H9 (cell line): ENCODE measurements around the gene GPR137. TPM values are rescaled to one million over a fixed set of nuclear protein-coding genes. Genes with fewer than 3 reads are reported as not detected.

ENCODE experiments used
- DNase-seq: peaks from one replicate; pipeline ENCODE4 v3.0.0-alpha.2; 2017
- H2AFZ ChIP-seq: one replicate; pipeline ENCODE4 v1.6.1; 2013; ENCODE audit warnings: mild to moderate bottlenecking, low read length, control low read depth, moderate library complexity
- H2AK5ac ChIP-seq: 2 replicates; pipeline ENCODE4 v1.6.1; 2013; ENCODE audit warnings: low read length, control low read depth, mixed read lengths; ENCODE audit not compliant: insufficient read length
- H2BK120ac ChIP-seq: one replicate; pipeline ENCODE4 v1.6.1; 2013; ENCODE audit warnings: low read depth, mild to moderate bottlenecking, low read length, control low read depth, inconsistent platforms; ENCODE audit not compliant: poor library complexity, severe bottlenecking
- H2BK12ac ChIP-seq: 2 replicates; pipeline ENCODE4 v1.6.1; 2013; ENCODE audit warnings: low read length, control low read depth, mixed read lengths, low read depth; ENCODE audit not compliant: insufficient read length
- H2BK15ac ChIP-seq: 2 replicates; pipeline ENCODE4 v1.6.1; 2013; ENCODE audit warnings: low read depth, low read length, control low read depth
- H2BK20ac ChIP-seq: one replicate; pipeline ENCODE4 v1.6.1; 2013; ENCODE audit warnings: low read depth, mild to moderate bottlenecking, low read length, control low read depth, inconsistent platforms; ENCODE audit not compliant: poor library complexity, severe bottlenecking
- H2BK5ac ChIP-seq: 2 replicates; pipeline ENCODE4 v1.6.1; 2013; ENCODE audit warnings: low read length, control low read depth, mixed read lengths; ENCODE audit not compliant: insufficient read length
- H3K14ac ChIP-seq: 2 replicates; pipeline ENCODE4 v1.6.1; 2013; ENCODE audit warnings: low read length, control low read depth; ENCODE audit not compliant: insufficient read depth
- H3K18ac ChIP-seq: 2 replicates; pipeline ENCODE4 v1.6.1; 2013; ENCODE audit warnings: low read depth, mild to moderate bottlenecking, mixed read lengths, low read length, control low read depth; ENCODE audit not compliant: insufficient read length
- H3K23ac ChIP-seq: 2 replicates; pipeline ENCODE4 v1.6.1; 2013; ENCODE audit warnings: low read length, control low read depth, mixed read lengths, low read depth; ENCODE audit not compliant: insufficient read length
- H3K23me2 ChIP-seq: 2 replicates; pipeline ENCODE4 v1.6.1; 2013; ENCODE audit warnings: low read depth, mild to moderate bottlenecking, mixed read lengths, low read length, control low read depth; ENCODE audit not compliant: insufficient read length, poor library complexity, severe bottlenecking
- H3K27ac ChIP-seq: 2 replicates; pipeline ENCODE4 v1.5.1; 2013; ENCODE audit warnings: low read length, control low read depth, mixed read lengths, low read depth; ENCODE audit not compliant: insufficient read length
- H3K27me3 ChIP-seq: 2 replicates; pipeline ENCODE4 v1.6.1; 2013; ENCODE audit warnings: low read length, control low read depth, inconsistent platforms; ENCODE audit not compliant: insufficient read depth
- H3K4ac ChIP-seq: 2 replicates; pipeline ENCODE4 v1.6.1; 2013; ENCODE audit warnings: low read depth, mild to moderate bottlenecking, control low read depth, inconsistent platforms, low read length, moderate library complexity
- H3K4me1 ChIP-seq: 2 replicates; pipeline ENCODE4 v1.6.1; 2013; ENCODE audit warnings: low read length, control low read depth, inconsistent platforms; ENCODE audit not compliant: insufficient read depth
- H3K4me2 ChIP-seq: 2 replicates; pipeline ENCODE4 v1.6.1; 2013; ENCODE audit warnings: low read length, control low read depth, mixed read lengths; ENCODE audit not compliant: insufficient read length, insufficient read depth
- H3K56ac ChIP-seq: 2 replicates; pipeline ENCODE4 v1.6.1; 2013; ENCODE audit warnings: low read depth, mild to moderate bottlenecking, mixed read lengths, low read length, control low read depth; ENCODE audit not compliant: insufficient read length
- H3K79me1 ChIP-seq: 2 replicates; pipeline ENCODE4 v1.6.1; 2013; ENCODE audit warnings: low read depth, mild to moderate bottlenecking, moderate library complexity, low read length, control low read depth, inconsistent platforms; ENCODE audit not compliant: insufficient read depth, poor library complexity, severe bottlenecking
- H3K79me2 ChIP-seq: 2 replicates; pipeline ENCODE4 v1.6.1; 2013; ENCODE audit warnings: low read length, control low read depth, inconsistent platforms; ENCODE audit not compliant: insufficient read depth
- H3K9ac ChIP-seq: 2 replicates; pipeline ENCODE4 v1.6.1; 2013; ENCODE audit warnings: low read length, control low read depth, mixed read lengths; ENCODE audit not compliant: insufficient read length; ENCODE audit errors: extremely low read depth
- H3K9me3 ChIP-seq: one replicate; pipeline ENCODE4 v1.6.1; 2013; ENCODE audit warnings: low read depth, low read length, inconsistent platforms; ENCODE audit not compliant: control insufficient read depth
- H3T11ph ChIP-seq: one replicate; pipeline ENCODE4 v1.6.1; 2013; ENCODE audit warnings: mild to moderate bottlenecking, low read length, control low read depth, inconsistent platforms
- H4K20me1 ChIP-seq: one replicate; pipeline ENCODE4 v1.6.1; 2013; ENCODE audit not compliant: control insufficient read depth, insufficient read length, insufficient read depth
- H4K5ac ChIP-seq: 2 replicates; pipeline ENCODE4 v1.6.1; 2013; ENCODE audit warnings: low read depth, mild to moderate bottlenecking, mixed read lengths, low read length, control low read depth; ENCODE audit not compliant: insufficient read length
- H4K8ac ChIP-seq: replicated peaks from 2 replicates; pipeline ENCODE4 v1.6.1; 2013; ENCODE audit warnings: low read length, control low read depth, mixed read lengths, low read depth; ENCODE audit not compliant: insufficient read length
- H4K91ac ChIP-seq: 2 replicates; pipeline ENCODE4 v1.6.1; 2013; ENCODE audit warnings: low read depth, mild to moderate bottlenecking, moderate library complexity, mixed read lengths, low read length, control low read depth; ENCODE audit not compliant: insufficient read length
- H3K27ac Mint-ChIP-seq, 3 experiments: 2 replicates in 2 of 3; 3 replicates in 1 of 3; pipeline ENCODE4 v1.8.0; 2020 to 2021; ENCODE audit warnings: mixed read lengths in 3 of 3, mild to moderate bottlenecking in 1 of 3, moderate library complexity in 1 of 3
- H3K27me3 Mint-ChIP-seq: 2 replicates; pipeline ENCODE4 v1.8.0; 2021; ENCODE audit warnings: low read depth, mild to moderate bottlenecking, moderate library complexity, mixed read lengths
- H3K36me3 Mint-ChIP-seq, 3 experiments: 2 replicates in 2 of 3; 3 replicates in 1 of 3; pipeline ENCODE4 v1.8.0; 2020 to 2021; ENCODE audit warnings: low read depth in 3 of 3, mixed read lengths in 3 of 3; ENCODE audit not compliant: insufficient read depth in 1 of 3
- H3K4me1 Mint-ChIP-seq, 2 experiments: 2 replicates each; pipeline ENCODE4 v1.8.0; 2020; ENCODE audit warnings: mixed read lengths in 2 of 2
- H3K4me3 Mint-ChIP-seq, 2 experiments: 2 replicates in 1 of 2; 3 replicates in 1 of 2; pipeline ENCODE4 v1.8.0; 2020 to 2021; ENCODE audit warnings: mild to moderate bottlenecking in 2 of 2, mixed read lengths in 2 of 2, moderate library complexity in 1 of 2
- H3K9me3 Mint-ChIP-seq, 2 experiments: 2 replicates in 1 of 2; 3 replicates in 1 of 2; pipeline ENCODE4 v1.8.0; 2020; ENCODE audit warnings: mild to moderate bottlenecking in 2 of 2, mixed read lengths in 2 of 2, moderate library complexity in 1 of 2
- CTCF ChIP-seq: fragments of 200-600 bp; sonication (generic); conservative IDR thresholded peaks from 3 replicates; pipeline ENCODE4 v1.8.0; 2021; ENCODE audit warnings: antibody characterized with exemption, mild to moderate bottlenecking
- WGBS: extraction: QIAGEN DNeasy Blood & Tissue Kit; methylation state at CpG from one replicate; pipeline ENCODE4 v1.1.7; 2013; ENCODE audit warnings: missing lambda C conversion rate, low lambda C conversion rate, mixed read lengths; ENCODE audit not compliant: insufficient read length; ENCODE audit errors: extremely low coverage; 5-methylcytosine and 5-hydroxymethylcytosine counted together
- total RNA-seq: library from RNA; stranded (reverse); gene quantifications from 2 replicates; pipeline ENCODE4 v1.2.1, GENCODE V29; 2021

Gene GPR137
- total RNA-seq, 1 experiment from 2014 or later: 39.6 TPM

- H2BK120ac ChIP-seq: no peak overlapping the region
- no peaks in the 10 kb centered on the region for H3K27me3 ChIP-seq
- H3K79me1 ChIP-seq: no peaks in the 10 kb centered on the region
- no peaks in the 10 kb centered on the region for H3K23me2 ChIP-seq
- no peak overlapping the region for H3K27ac ChIP-seq
- DNase-seq: no peak
- no peak overlapping the region for H4K8ac ChIP-seq
- WGBS: no CpG with 5 or more reads among the region's 6 CpGs
- Mint-ChIP-seq H3K27ac (peak overlapping the region in 1 of 3 experiments; percentile 13; a peak in 1 of 7 replicates), H3K36me3 (peaks cover 47 to 83% (median 68%) of the 10 kb centered on the region in 3 experiments), H3K4me1 (peaks cover 0 to 8% of the 10 kb centered on the region in 2 experiments; a peak in 3 of 4 replicates), H3K9me3 (no peaks in the 10 kb centered on the region), H3K27me3 (no peaks in the 10 kb centered on the region), H3K4me3 (no peak overlapping the region)
- TF ChIP-seq CTCF: no peak
- H3K14ac ChIP-seq: no peak overlapping the region
- H3K4me2 ChIP-seq: no peak overlapping the region
- no peaks in the 10 kb centered on the region for H4K20me1 ChIP-seq
- no peak overlapping the region for H3K4ac ChIP-seq
- H2AFZ ChIP-seq: no peak overlapping the region
- H2BK15ac ChIP-seq: no peak overlapping the region
- no peaks in the 10 kb centered on the region for H3K4me1 ChIP-seq
- no peak overlapping the region for H2BK5ac ChIP-seq
- H3T11ph ChIP-seq: no peak overlapping the region
- H3K9me3 ChIP-seq: no peaks in the 10 kb centered on the region
- no peaks in the 10 kb centered on the region for H3K79me2 ChIP-seq
- no peak overlapping the region for H3K18ac ChIP-seq
- no peak overlapping the region for H2BK12ac ChIP-seq
- no peak overlapping the region for H4K91ac ChIP-seq
- H3K23ac ChIP-seq: no peak overlapping the region
- no peak overlapping the region for H2AK5ac ChIP-seq
- H3K56ac ChIP-seq: no peak overlapping the region
- no peak overlapping the region for H3K9ac ChIP-seq
- H2BK20ac ChIP-seq: no peak overlapping the region
- H4K5ac ChIP-seq: no peak overlapping the region
These were observed 25.4 kb upstream of the GPR137 start for GRCh38 chr11:64260147-64260708.
